GM19239 (cell line): ENCODE data around the gene FCMR.

Source experiments
- DNase-seq: peaks from one replicate; pipeline ENCODE4 v3.0.0; 2011; ENCODE audit warnings: low spot score; ENCODE audit not compliant: insufficient read length
- FAIRE-seq: peaks from 2 replicates; lab custom pipeline; 2011; peaks lifted over from hg19 to GRCh38; lab: Jason Lieb, UNC

Gene FCMR

GRCh38 chr1:206903687-206904086, 18.1 kb downstream of the FCMR start:
- no peak for FAIRE-seq

GRCh38 chr1:206902702-206903101, 19.0 kb downstream of the FCMR start:
- DNase-seq (no peak), FAIRE-seq (no peak)

More at GRCh38 chr1:206903687-206904086, 18.1 kb downstream of the FCMR start:
- no peak for DNase-seq

- DNase-seq (no peak), FAIRE-seq (no peak)
Measured at GRCh38 chr1:206901944-206902343, 19.8 kb downstream of the FCMR start.

- DNase-seq (no peak), FAIRE-seq (no peak)
Measured at GRCh38 chr1:206900149-206900548, 21.6 kb downstream of the FCMR start.

- FAIRE-seq: no peak
- DNase-seq: no peak
Measured at GRCh38 chr1:206899717-206900116, 22.0 kb downstream of the FCMR start.

- no peak for FAIRE-seq
- DNase-seq: no peak
Measured at GRCh38 chr1:206898915-206899431, 22.8 kb downstream of the FCMR start.

GRCh38 chr1:206898089-206898914, 23.4 kb downstream of the FCMR start:
- DNase-seq: no peak

GRCh38 chr1:206897175-206897574, 24.6 kb downstream of the FCMR start, which contains the start of gene IL24:
IL24 (plus strand) TSS chr1:206897443; CDS start chr1:206897833, 390 bp downstream.
- no peak for DNase-seq
- no peak for FAIRE-seq

More at GRCh38 chr1:206898089-206898914, 23.4 kb downstream of the FCMR start:
- FAIRE-seq: no peak

GRCh38 chr1:206896261-206896660, 25.5 kb downstream of the FCMR start:
- no peak for DNase-seq

GRCh38 chr1:206895837-206896242, 25.9 kb downstream of the FCMR start:
- DNase-seq (no peak), FAIRE-seq (no peak)

More at GRCh38 chr1:206896261-206896660, 25.5 kb downstream of the FCMR start:
- FAIRE-seq: no peak

- no peak for FAIRE-seq
- no peak for DNase-seq
Measured at GRCh38 chr1:206895325-206895724, 26.4 kb downstream of the FCMR start.

- no peak for DNase-seq
- FAIRE-seq: no peak
Measured at GRCh38 chr1:206893380-206893779, 28.4 kb downstream of the FCMR start.

- no peak for FAIRE-seq
- no peak for DNase-seq
Measured at GRCh38 chr1:206892351-206892984, 29.3 kb downstream of the FCMR start.

- DNase-seq: no peak
- no peak for FAIRE-seq
Measured at GRCh38 chr1:206891412-206891811, 30.3 kb downstream of the FCMR start.

GRCh38 chr1:206890125-206891060, 31.3 kb downstream of the FCMR start:
- no peak for FAIRE-seq
- DNase-seq: no peak

GRCh38 chr1:206887701-206888100, 34.0 kb downstream of the FCMR start:
- no peak for FAIRE-seq
- DNase-seq: no peak

- FAIRE-seq (no peak), DNase-seq (no peak)
Measured at GRCh38 chr1:206886831-206887230, 34.9 kb downstream of the FCMR start.

- DNase-seq (no peak), FAIRE-seq (no peak)
Measured at GRCh38 chr1:206885341-206886060, 36.2 kb downstream of the FCMR start.

- FAIRE-seq: no peak
- DNase-seq: no peak
Measured at GRCh38 chr1:206883876-206884275, 37.9 kb downstream of the FCMR start.
